ENCODE measurements around the gene MAN2B1.
"Not testable (repeated sequence)": the region's sequence is repeated elsewhere in the genome, so short reads cannot be mapped to it uniquely, and the experiment has no call there.

MAN2B1 gene

DNA sequence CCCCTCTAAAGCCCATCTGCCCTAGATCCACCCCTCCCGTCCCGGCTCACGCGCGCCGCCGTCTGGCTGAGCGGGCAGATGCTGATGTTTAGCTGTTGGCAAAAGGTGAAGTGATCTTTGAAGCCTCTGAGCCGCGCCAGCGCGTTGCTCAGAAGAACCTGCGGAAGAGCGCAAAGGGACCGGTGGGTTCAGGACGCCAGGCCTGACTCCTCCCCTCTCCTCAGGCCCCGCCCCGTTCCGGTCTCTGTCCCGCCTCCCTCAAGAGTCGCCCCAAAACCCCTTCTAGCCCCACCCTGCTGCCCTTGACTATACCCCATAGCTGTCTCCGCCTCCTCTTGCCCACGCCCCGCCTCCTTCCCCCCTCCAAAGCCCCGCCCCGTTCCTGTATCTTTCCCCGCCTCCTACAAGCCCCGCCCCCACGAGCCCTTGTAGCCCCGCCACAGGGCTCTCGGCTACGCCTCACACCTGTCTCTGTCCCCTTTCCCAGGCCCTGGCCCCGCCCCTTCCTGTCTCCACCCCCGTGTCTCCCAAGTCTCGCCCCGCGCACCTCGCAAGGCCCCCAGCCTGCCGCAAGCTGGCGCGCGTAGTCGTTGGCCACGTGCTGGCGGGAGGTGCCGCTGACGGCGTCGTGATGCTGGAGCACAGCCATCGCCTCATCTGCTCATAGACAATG, 9.5 kb downstream of the MAN2B1 start:
- no peak for FAIRE-seq

DNA sequence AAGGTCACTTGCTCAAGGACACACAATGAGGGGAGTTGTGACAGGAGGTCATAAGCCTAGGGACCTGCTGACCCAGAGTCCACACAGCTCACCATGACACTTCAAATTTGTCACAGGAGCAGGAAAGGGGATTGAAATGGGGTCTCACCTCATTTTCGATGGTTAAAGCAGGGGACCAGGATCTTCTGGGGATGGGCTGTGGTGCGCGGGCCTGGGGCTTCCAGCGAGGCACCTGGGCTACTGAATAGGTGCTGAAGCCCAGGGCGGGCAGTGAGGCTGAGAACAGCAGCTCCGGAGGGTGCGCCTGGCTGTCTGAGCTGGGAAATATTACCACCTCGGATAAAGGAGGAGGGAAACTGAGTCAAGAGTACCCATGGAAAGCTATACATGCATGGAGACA, 11.0 kb downstream of the MAN2B1 start:
- no peak for FAIRE-seq

- no peak for FAIRE-seq
Observed at GRCh38 chr19:12652219-12652618, 14.3 kb downstream of the MAN2B1 start.

- FAIRE-seq = no peak
Observed at GRCh38 chr19:12649941-12650340, 16.6 kb downstream of the MAN2B1 start.

DNA sequence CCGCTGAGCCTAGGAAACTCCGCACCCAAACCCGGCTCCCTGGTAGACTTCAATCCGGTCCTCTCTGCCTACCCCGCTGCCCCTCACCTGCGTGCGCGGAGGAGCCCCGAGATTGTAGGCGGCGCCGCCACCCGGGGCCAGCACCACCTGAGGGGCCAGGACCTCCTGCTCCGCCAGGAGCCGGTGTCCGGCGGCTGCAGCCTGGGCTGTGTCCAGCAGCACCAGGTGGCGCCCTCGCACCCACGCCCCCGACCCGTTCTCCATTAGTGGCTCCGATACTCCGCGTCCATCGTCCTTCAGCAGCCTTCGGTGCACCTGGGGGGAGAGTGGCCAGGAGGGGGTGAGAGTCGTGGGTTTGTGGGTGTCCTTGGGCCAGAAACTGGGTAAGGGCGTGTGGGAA, 18.5 kb downstream of the MAN2B1 start:
- FAIRE-seq = no peak

GRCh38 chr19:12647490-12648071, 19.0 kb downstream of the MAN2B1 start:
- FAIRE-seq = no peak

GRCh38 chr19:12647047-12647446, 19.5 kb downstream of the MAN2B1 start:
- FAIRE-seq = no peak

GRCh38 chr19:12646551-12646950, 20.0 kb downstream of the MAN2B1 start:
- no peak for FAIRE-seq

DNA sequence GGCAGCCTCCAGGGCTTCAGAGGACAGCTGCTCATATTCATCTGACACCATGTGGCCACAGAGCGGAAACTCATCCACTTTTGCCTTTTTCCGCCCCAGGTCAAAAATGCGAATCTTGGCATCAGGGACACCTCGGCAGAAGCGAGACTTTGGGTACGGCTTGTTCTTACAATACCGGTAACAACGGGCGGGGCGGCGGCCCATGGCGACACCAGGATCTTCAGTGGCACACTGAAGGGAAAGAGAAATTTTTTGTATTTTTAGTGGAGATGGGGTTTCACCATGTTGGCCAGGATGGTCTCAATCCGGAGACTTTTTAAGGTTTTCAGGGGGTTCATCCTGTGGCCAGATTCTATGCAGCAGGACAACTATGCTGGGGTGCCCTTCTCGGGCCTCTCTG, 22.8 kb downstream of the MAN2B1 start:
- FAIRE-seq = not testable (repeated sequence)

DNA sequence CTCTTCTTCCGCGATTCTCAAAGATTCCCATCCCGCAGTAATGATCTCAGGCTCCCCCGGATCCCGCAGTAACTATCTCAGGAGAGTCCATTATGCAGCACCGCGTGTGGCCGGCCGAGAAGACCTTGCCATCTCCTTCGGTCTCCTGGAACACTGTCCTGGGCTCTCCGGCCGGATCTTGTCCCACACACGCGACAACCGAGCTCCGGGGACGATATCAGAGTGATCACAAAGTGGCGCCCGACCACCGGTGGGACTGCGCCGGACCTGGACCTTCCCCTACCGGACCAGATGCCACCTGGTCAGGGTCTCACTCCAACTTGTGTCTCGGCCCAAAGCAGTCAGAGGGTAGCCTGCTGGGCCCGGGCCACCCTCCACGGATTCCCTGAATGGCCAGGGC, 24.0 kb downstream of the MAN2B1 start:
- FAIRE-seq = no peak

DNA sequence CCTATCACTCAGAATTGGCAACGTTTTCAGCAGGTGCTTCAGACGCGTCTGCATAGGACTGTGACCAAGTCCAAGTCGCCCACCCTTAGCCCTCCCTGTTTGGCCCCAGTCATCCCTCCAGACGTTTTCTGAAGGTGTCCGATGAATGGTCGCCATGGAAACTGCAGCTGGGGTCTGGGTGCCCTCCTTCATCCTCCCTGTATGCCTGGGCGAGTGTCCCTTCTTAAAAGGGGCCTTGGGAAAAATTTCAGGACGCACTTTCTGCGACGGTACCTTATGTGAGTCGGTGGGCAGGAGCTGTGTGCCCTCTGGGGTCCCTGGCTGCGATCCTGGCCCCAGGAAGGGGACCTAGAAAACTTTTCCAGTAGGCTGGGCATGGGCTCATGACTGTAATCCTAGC, 25.1 kb downstream of the MAN2B1 start:
- no peak for FAIRE-seq

- FAIRE-seq = no peak
Observed at GRCh38 chr19:12639901-12640613, 26.5 kb downstream of the MAN2B1 start.

- FAIRE-seq = no peak
Observed at GRCh38 chr19:12638611-12639182, 27.8 kb downstream of the MAN2B1 start.

DNA sequence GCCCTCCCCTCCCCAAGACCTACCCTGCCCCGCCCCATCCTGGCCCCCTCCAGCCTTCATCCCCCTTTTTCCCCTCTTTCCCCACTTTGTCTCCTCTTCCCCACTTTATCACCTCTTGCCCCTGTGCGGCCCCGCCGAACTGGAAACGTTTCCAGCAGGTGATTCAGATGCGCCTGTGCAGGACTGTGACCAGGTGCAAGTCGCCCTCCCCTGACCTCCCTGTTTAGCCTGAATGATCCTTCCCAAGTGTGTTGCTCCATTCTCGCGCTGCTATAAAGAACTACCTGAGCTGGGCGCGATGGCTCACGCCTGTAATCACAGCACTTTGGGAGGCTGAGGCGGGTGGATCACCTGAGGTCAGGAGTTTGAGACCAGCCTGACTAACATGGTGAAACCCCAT, 29.9 kb downstream of the MAN2B1 start:
- no peak for FAIRE-seq

DNA sequence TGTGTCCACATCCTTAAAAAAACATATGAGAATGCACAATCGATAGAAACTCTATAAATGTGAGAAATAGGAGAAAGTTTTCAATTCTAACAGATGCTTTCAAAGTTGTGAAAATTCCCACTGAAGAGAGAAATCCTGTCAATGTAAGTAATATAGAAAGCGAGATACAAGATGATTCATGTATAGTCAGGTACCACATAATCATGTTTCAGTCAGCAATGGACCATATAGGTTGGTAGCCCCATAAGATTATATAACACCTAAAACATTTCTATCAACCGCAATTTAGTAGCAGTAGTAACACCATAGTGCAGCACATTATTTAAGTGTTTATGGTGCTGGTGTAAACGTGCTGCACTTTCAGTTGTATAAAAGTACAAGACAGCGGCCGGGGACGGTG, 37.3 kb downstream of the MAN2B1 start:
- no peak for FAIRE-seq

DNA sequence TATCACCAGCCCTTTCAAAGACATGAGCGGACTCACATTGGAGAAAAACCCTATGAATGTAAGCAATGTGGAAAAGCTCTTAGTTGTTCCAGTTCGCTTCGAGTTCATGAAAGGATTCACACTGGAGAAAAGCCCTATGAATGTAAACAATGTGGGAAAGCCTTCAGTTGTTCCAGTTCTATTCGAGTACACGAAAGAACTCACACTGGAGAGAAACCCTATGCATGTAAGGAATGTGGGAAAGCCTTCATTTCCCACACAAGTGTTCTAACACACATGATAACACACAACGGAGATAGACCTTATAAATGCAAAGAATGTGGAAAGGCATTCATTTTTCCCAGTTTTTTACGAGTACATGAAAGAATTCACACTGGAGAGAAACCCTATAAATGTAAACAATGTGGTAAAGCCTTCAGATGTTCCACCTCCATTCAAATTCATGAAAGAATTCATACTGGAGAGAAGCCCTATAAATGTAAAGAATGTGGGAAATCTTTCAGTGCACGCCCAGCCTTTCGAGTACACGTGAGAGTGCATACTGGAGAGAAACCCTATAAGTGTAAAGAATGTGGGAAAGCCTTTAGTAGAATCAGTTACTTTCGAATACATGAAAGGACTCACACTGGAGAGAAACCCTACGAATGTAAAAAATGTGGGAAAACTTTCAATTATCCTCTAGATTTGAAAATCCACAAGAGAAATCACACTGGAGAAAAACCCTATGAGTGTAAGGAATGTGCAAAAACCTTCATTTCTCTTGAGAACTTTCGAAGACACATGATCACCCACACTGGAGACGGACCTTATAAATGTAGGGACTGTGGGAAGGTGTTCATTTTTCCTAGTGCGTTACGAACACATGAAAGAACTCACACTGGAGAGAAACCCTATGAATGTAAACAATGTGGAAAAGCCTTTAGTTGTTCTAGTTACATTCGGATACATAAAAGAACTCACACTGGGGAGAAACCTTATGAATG, 38.2 kb downstream of the MAN2B1 start:
- FAIRE-seq = no peak

DNA sequence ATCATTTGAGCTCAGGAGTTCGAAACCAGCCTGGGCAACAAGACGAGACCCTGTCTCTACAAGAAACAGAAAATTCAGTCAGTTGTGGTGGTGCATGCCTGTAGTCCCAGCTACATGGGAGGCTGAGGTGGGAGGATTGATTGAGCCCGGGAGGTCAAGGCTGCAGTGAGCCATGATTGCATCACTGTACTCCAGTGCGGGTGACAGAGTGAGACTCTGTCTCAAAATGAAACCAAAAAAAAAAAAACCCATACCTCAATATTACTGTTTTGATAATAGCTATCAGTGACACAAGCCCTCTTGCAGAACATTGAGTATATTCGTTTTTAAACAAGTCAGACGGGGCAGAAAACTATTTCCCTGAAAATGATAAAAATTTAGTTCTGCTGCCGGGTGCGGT, 39.6 kb downstream of the MAN2B1 start:
- no peak for FAIRE-seq

DNA sequence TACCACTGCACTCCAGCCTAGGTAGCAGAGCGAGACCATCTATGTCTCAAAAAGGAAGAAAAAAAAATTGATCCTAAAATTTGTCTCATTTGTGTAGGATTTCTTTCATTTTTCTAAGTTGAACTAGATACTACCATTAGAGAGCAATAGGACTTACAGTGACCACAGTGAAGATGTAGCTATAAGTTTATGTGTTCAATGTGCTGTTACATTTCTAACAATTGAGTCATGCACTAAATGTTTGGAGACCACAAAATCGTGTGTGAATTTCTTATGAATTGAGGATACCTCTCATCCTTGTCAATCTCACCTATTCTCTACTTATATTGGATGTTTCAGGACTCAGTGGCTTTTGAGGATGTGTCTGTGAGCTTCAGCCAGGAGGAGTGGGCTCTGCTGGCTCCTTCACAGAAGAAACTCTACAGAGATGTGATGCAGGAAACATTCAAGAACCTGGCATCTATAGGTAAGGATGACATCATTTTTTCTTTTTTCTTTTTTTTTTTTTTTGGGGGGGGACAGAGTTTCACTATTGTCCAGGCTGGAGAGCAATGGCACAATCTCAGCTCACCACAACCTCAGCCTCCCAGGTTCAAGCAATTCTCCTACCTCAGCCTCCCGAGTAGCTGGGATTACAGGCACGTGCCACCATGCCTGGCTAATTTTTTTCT, 43.0 kb downstream of the MAN2B1 start:
- no peak for FAIRE-seq

DNA sequence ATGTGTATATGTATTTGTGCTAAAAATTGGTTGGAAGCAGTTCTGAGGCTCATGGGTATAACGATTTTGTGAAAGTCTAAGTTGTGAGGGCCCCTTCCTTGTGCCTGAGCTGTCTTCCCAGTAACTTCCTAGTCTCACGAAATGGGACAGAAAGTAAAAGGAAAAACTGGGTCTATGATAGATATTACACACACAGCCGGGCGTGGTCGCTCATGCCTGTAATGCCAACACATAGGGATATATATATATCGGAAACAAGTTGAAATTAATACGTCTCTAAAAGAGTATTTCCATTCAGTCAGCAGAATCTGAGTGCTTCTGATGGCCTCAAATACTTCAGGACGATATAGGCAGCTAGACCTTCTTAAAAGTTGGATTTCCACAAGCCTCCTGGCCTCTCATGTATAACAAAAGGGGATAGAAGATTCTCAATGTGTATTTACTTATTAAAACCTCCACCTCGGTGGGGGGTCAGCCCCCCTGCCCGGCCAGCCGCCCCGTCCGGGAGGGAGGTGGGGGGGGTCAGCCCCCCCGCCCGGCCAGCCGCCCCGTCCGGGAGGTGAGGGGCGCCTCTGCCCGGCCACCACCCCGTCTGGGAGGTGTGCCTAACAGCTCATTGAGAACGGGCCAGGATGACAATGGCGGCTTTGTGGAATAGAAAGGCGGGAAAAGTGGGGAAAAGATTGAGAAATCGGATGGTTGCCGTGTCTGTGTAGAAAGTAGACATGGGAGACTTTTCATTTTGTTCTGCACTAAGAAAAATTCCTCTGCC, 45.1 kb downstream of the MAN2B1 start:
- not testable (repeated sequence) for FAIRE-seq

DNA sequence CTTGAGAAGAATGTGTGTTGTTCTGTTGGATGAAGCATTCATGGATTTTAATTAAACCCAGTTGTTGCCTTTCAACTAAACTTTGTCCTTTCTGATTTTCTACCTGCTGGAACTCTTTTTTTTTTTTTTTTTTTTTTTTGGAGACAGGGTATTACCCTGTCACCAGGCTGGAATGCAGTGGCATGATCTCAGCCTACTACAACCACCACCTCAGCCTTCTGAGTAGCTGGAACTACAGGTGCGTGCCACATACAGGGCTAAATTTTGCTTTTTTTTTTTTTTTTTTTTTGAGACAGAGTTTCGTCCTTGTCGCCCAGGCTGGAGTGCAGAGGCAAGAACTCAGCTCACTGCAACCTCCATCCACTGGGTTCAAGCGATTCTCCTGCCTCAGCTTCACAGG, 48.9 kb downstream of the MAN2B1 start:
- FAIRE-seq = no peak

- FAIRE-seq = peak; percentile 74
Observed at GRCh38 chr19:12611361-12611699, 55.2 kb downstream of the MAN2B1 start.
